Measurements from ENCODE around the gene LCLAT1. TPM values are rescaled to one million over a fixed set of nuclear protein-coding genes. Genes with fewer than 3 reads are reported as not detected.
A peak's percentile ranks its signal among the peaks of the same experiment; 100 is the strongest.

The LCLAT1 gene
- total RNA-seq, 1 experiment from 2014 or later, result 19.0 TPM

GRCh38 chr2:30670453-30670852 is 223.4 kb downstream of the LCLAT1 start:
- no peak for DNase-seq (ENCODE audit: low spot score)

GRCh38 chr2:30673127-30673526 is 226.1 kb downstream of the LCLAT1 start:
- DNase-seq (ENCODE audit: low spot score), result no peak

- no peak for DNase-seq (ENCODE audit: low spot score)
Observed at GRCh38 chr2:30675758-30676157, 228.7 kb downstream of the LCLAT1 start.

GRCh38 chr2:30677231-30677630 is 230.2 kb downstream of the LCLAT1 start:
- DNase-seq (ENCODE audit: low spot score), result no peak

GRCh38 chr2:30677861-30678385 is 230.9 kb downstream of the LCLAT1 start:
- DNase-seq (ENCODE audit: low spot score), result no peak

GRCh38 chr2:30678410-30679137 is 231.5 kb downstream of the LCLAT1 start:
- DNase-seq (ENCODE audit: low spot score), result no peak

- no peak for DNase-seq (ENCODE audit: low spot score)
Observed at GRCh38 chr2:30679426-30680088, 232.5 kb downstream of the LCLAT1 start.

- no peak for DNase-seq (ENCODE audit: low spot score)
Observed at GRCh38 chr2:30680121-30680520, 233.1 kb downstream of the LCLAT1 start.

- DNase-seq (ENCODE audit: low spot score), result no peak
Observed at GRCh38 chr2:30681022-30681421, 234.0 kb downstream of the LCLAT1 start.

- DNase-seq (ENCODE audit: low spot score), result no peak
Observed at GRCh38 chr2:30683236-30683956, 236.3 kb downstream of the LCLAT1 start.

GRCh38 chr2:30684026-30684425 is 237.0 kb downstream of the LCLAT1 start:
- DNase-seq (ENCODE audit: low spot score), result no peak

- no peak for DNase-seq (ENCODE audit: low spot score)
Observed at GRCh38 chr2:30684516-30684915, 237.5 kb downstream of the LCLAT1 start.

GRCh38 chr2:30684996-30685395 is 237.9 kb downstream of the LCLAT1 start:
- no peak for DNase-seq (ENCODE audit: low spot score)

GRCh38 chr2:30686000-30686399 is 239.0 kb downstream of the LCLAT1 start:
- peak; percentile 14 for DNase-seq (ENCODE audit: low spot score)

- no peak for DNase-seq (ENCODE audit: low spot score)
Observed at GRCh38 chr2:30686669-30687068, 239.6 kb downstream of the LCLAT1 start.

GRCh38 chr2:30688956-30689401 is 241.9 kb downstream of the LCLAT1 start:
- DNase-seq (ENCODE audit: low spot score), result no peak

- no peak for DNase-seq (ENCODE audit: low spot score)
Observed at GRCh38 chr2:30689496-30690125, 242.6 kb downstream of the LCLAT1 start.

GRCh38 chr2:30690126-30690561 is 243.1 kb downstream of the LCLAT1 start:
- DNase-seq (ENCODE audit: low spot score), result no peak

GRCh38 chr2:30691091-30691947 is 244.3 kb downstream of the LCLAT1 start:
- DNase-seq (ENCODE audit: low spot score), result no peak

GRCh38 chr2:30691948-30692828 is 245.1 kb downstream of the LCLAT1 start:
- DNase-seq (ENCODE audit: low spot score), result no peak
